SIG-M5 (cell line): ENCODE measurements around the gene FAM20C.

Experiments
- DNase-seq: peaks from one replicate; lab custom pipeline; 2025; lab: John Stamatoyannopoulos, UW

Gene FAM20C

GRCh38 chr7:159370-160270 lies 32.8 kb upstream of the FAM20C start:
- no peak for DNase-seq

- no peak for DNase-seq
Observed at GRCh38 chr7:160958-161725, 31.2 kb upstream of the FAM20C start.

- no peak for DNase-seq
Observed at GRCh38 chr7:162632-163297, 29.6 kb upstream of the FAM20C start.

- no peak for DNase-seq
Observed at GRCh38 chr7:163298-163695, 29.1 kb upstream of the FAM20C start.

GRCh38 chr7:163971-164881 lies 28.1 kb upstream of the FAM20C start:
- no peak for DNase-seq

- DNase-seq, result no peak
Observed at GRCh38 chr7:164882-165660, 27.3 kb upstream of the FAM20C start.

- no peak for DNase-seq
Observed at GRCh38 chr7:165661-166337, 26.6 kb upstream of the FAM20C start.

GRCh38 chr7:166338-167060 lies 25.9 kb upstream of the FAM20C start:
- no peak for DNase-seq

- no peak for DNase-seq
Observed at GRCh38 chr7:167090-167855, 25.1 kb upstream of the FAM20C start.

GRCh38 chr7:167976-168791 lies 24.2 kb upstream of the FAM20C start:
- DNase-seq, result no peak

- DNase-seq, result no peak
Observed at GRCh38 chr7:169276-170172, 22.8 kb upstream of the FAM20C start.

GRCh38 chr7:170551-171363 lies 21.6 kb upstream of the FAM20C start:
- no peak for DNase-seq

GRCh38 chr7:171364-171904 lies 20.9 kb upstream of the FAM20C start:
- DNase-seq, result no peak

- DNase-seq, result no peak
Observed at GRCh38 chr7:171912-172515, 20.4 kb upstream of the FAM20C start.

- DNase-seq, result no peak
Observed at GRCh38 chr7:173209-173918, 19.0 kb upstream of the FAM20C start.
